Measurements from ENCODE around the gene NFIB. TPM values are rescaled to one million over a fixed set of nuclear protein-coding genes. Genes with fewer than 3 reads are reported as not detected.

Gene NFIB
- total RNA-seq, 1 donor from 2014 or later = 99.4 TPM

DNA sequence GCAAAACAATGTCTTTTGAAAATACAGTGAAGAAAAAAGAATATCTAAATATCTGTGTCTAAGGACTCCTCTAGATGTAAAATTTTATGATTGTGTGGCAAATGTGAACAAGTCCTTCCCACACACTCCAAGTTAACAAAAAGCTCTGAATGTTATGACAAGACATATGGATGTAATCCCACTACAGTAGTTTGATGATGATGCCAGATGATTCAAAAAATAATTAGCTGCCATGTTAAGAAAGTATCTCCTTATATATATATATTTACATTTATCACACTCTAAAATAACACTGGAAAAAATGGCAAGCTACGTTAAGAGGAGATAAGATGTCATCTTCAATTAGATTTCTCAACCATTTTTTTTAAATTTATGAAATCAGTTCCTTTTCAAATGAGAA lies 178.5 kb downstream of the NFIB start:
- H3K27me3 ChIP-seq = no peaks in the 10 kb centered on the region
- DNase-seq = no peak
- intact Hi-C loops (cut with DNase I) = loop anchor here (10.0 kb wide), 1 partner anchor 69 kb away; no protein-coding TSS in a partner anchor
- ATAC-seq = no peak
- H3K4me1 ChIP-seq = no peaks in the 10 kb centered on the region
- no peak overlapping the region for H3K4me3 ChIP-seq
- no peaks in the 10 kb centered on the region for H3K36me3 ChIP-seq
- H3K27ac ChIP-seq = no peak overlapping the region
- TF ChIP-seq, protein P1, sequence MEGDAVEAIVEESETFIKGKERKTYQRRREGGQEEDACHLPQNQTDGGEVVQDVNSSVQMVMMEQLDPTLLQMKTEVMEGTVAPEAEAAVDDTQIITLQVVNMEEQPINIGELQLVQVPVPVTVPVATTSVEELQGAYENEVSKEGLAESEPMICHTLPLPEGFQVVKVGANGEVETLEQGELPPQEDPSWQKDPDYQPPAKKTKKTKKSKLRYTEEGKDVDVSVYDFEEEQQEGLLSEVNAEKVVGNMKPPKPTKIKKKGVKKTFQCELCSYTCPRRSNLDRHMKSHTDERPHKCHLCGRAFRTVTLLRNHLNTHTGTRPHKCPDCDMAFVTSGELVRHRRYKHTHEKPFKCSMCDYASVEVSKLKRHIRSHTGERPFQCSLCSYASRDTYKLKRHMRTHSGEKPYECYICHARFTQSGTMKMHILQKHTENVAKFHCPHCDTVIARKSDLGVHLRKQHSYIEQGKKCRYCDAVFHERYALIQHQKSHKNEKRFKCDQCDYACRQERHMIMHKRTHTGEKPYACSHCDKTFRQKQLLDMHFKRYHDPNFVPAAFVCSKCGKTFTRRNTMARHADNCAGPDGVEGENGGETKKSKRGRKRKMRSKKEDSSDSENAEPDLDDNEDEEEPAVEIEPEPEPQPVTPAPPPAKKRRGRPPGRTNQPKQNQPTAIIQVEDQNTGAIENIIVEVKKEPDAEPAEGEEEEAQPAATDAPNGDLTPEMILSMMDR (IDR thresholded peaks at IDR 0.05) = no peak
- H3K9me3 ChIP-seq = no peaks in the 10 kb centered on the region

DNA sequence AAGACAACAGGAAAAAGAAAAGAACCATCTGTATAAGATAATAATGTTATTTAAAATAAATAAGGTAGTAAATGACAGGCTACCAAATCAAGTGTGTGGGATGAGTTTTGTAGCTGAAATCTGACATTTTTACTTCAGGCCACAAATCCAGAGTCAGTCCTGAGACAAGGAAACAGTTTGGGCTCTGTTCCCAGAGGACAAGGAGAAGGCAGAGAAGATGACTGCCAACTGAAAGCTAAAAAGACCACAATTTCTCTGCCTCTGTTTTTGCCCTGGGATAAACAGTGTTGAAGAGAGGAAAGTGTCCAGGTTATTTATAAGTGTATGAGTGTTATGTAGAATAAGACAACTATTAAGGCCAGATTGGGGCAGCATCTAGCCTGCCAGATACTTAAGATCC lies 180.5 kb downstream of the NFIB start:
- Histone ChIP-seq H3K9me3 (no peaks in the 10 kb centered on the region), H3K4me3 (no peak overlapping the region), H3K36me3 (no peaks in the 10 kb centered on the region), H3K4me1 (no peaks in the 10 kb centered on the region), H3K27ac (no peak overlapping the region), H3K27me3 (no peaks in the 10 kb centered on the region)
- intact Hi-C loops (cut with DNase I) = loop anchor here (10.0 kb wide), 1 partner anchor 71 kb away; no protein-coding TSS in a partner anchor
- TF ChIP-seq, protein P1 (IDR thresholded peaks at IDR 0.05) = no peak
- no peak for DNase-seq
- ATAC-seq = no peak

DNA sequence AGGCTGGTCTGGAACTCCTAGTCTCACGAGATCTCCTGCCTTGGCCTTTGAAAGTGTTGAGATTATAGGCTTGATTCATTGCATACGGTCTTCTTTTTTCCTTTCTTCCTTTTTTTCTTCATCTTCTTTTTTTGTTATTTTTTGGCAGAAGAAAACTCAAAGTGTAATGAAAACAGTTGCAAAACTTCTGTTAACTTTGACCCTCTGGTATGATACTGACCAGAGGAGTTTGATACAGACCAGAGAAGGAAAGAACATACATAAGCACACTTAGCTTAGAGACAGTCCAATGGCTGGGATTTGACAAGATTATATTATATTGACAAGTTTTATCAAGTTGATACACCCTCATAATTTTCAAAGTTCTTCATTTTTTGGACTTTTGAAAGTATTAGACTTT lies 181.2 kb downstream of the NFIB start:
- TF ChIP-seq, protein P1 (IDR thresholded peaks at IDR 0.05) = no peak
- no peak for DNase-seq
- intact Hi-C loops (cut with DNase I) = loop anchor here (10.0 kb wide), 1 partner anchor 72 kb away; no protein-coding TSS in a partner anchor
- Histone ChIP-seq H3K27me3 (no peaks in the 10 kb centered on the region), H3K4me3 (no peak overlapping the region), H3K36me3 (no peaks in the 10 kb centered on the region), H3K4me1 (no peaks in the 10 kb centered on the region), H3K9me3 (no peaks in the 10 kb centered on the region), H3K27ac (no peak overlapping the region)
- no peak for ATAC-seq

- intact Hi-C loops (cut with DNase I) = loop anchor here (10.0 kb wide), 1 partner anchor 73 kb away; no protein-coding TSS in a partner anchor
- DNase-seq (no peak), ATAC-seq (no peak)
- H3K9me3 ChIP-seq = no peaks in the 10 kb centered on the region
- no peaks in the 10 kb centered on the region for H3K36me3 ChIP-seq
- H3K4me1 ChIP-seq = no peaks in the 10 kb centered on the region
- H3K4me3 ChIP-seq = no peak overlapping the region
- no peak overlapping the region for H3K27ac ChIP-seq
- TF ChIP-seq, protein P1 (IDR thresholded peaks at IDR 0.05) = no peak
- no peaks in the 10 kb centered on the region for H3K27me3 ChIP-seq
These were observed 182.4 kb downstream of the NFIB start for GRCh38 chr9:14131356-14132088.

GRCh38 chr9:14127656-14128055 lies 186.3 kb downstream of the NFIB start:
- Histone ChIP-seq H3K9me3 (no peaks in the 10 kb centered on the region), H3K27ac (no peak overlapping the region), H3K4me1 (no peaks in the 10 kb centered on the region), H3K36me3 (peaks cover 16% of the 10 kb centered on the region), H3K27me3 (no peaks in the 10 kb centered on the region), H3K4me3 (no peak overlapping the region)
- intact Hi-C loops (cut with DNase I) = no loop called here
- ATAC-seq = no peak
- no peak for DNase-seq
- TF ChIP-seq, protein P1 (IDR thresholded peaks at IDR 0.05) = no peak
